Neuron (in vitro differentiated cells): ENCODE measurements around the gene DEXI.

Experiments used
- H2AFZ ChIP-seq: one replicate; pipeline ENCODE4 v1.6.1; 2013; ENCODE audit warnings: low read depth, mild to moderate bottlenecking, inconsistent platforms, low read length, moderate library complexity
- H3K27me3 ChIP-seq: one replicate; pipeline ENCODE4 v1.6.1; 2013; ENCODE audit warnings: low read length; ENCODE audit not compliant: insufficient read depth
- H3K36me3 ChIP-seq: one replicate; pipeline ENCODE4 v1.6.1; 2013; ENCODE audit warnings: low read length; ENCODE audit not compliant: insufficient read depth
- H3K4me1 ChIP-seq: one replicate; pipeline ENCODE4 v1.6.1; 2013; ENCODE audit warnings: low read length; ENCODE audit not compliant: insufficient read depth
- H3K4me3 ChIP-seq: 2 replicates; pipeline ENCODE4 v1.5.1; 2013; ENCODE audit warnings: mild to moderate bottlenecking, low read length, moderate library complexity
- H3K9me3 ChIP-seq: one replicate; pipeline ENCODE4 v1.6.1; 2013; ENCODE audit warnings: low read length

DEXI gene

GRCh38 chr16:10923650-10924214 lies 18.5 kb downstream of the DEXI start:
- Histone ChIP-seq H3K9me3 (no peaks in the 10 kb centered on the region), H3K36me3 (peaks cover 18% of the 10 kb centered on the region), H3K4me1 (no peaks in the 10 kb centered on the region), H2AFZ (no peak overlapping the region), H3K27me3 (no peaks in the 10 kb centered on the region), H3K4me3 (no peak overlapping the region)

GRCh38 chr16:10923146-10923649 lies 19.1 kb downstream of the DEXI start:
- Histone ChIP-seq H2AFZ (no peak overlapping the region), H3K9me3 (no peaks in the 10 kb centered on the region), H3K4me1 (no peaks in the 10 kb centered on the region), H3K4me3 (no peak overlapping the region), H3K36me3 (peaks cover 15% of the 10 kb centered on the region), H3K27me3 (no peaks in the 10 kb centered on the region)

GRCh38 chr16:10922328-10923145 lies 19.7 kb downstream of the DEXI start:
- H2AFZ ChIP-seq: no peak overlapping the region
- H3K4me1 ChIP-seq: no peaks in the 10 kb centered on the region
- no peaks in the 10 kb centered on the region for H3K27me3 ChIP-seq
- H3K36me3 ChIP-seq: peaks cover 8% of the 10 kb centered on the region
- H3K4me3 ChIP-seq: no peak overlapping the region
- no peaks in the 10 kb centered on the region for H3K9me3 ChIP-seq

GRCh38 chr16:10921536-10922327 lies 20.5 kb downstream of the DEXI start:
- no peak overlapping the region for H2AFZ ChIP-seq
- H3K36me3 ChIP-seq: peaks cover 4% of the 10 kb centered on the region
- H3K4me3 ChIP-seq: no peak overlapping the region
- no peaks in the 10 kb centered on the region for H3K4me1 ChIP-seq
- H3K27me3 ChIP-seq: no peaks in the 10 kb centered on the region
- H3K9me3 ChIP-seq: no peaks in the 10 kb centered on the region

GRCh38 chr16:10920726-10921427 lies 21.4 kb downstream of the DEXI start:
- no peaks in the 10 kb centered on the region for H3K27me3 ChIP-seq
- H3K4me3 ChIP-seq: no peak overlapping the region
- H3K36me3 ChIP-seq: no peaks in the 10 kb centered on the region

GRCh38 chr16:10919003-10919351 lies 23.3 kb downstream of the DEXI start:
- Histone ChIP-seq H2AFZ (no peak overlapping the region), H3K36me3 (no peaks in the 10 kb centered on the region), H3K4me1 (no peaks in the 10 kb centered on the region), H3K4me3 (no peak overlapping the region), H3K27me3 (no peaks in the 10 kb centered on the region), H3K9me3 (no peaks in the 10 kb centered on the region)

More at GRCh38 chr16:10920726-10921427, 21.4 kb downstream of the DEXI start:
- Histone ChIP-seq H3K4me1 (no peaks in the 10 kb centered on the region), H3K9me3 (no peaks in the 10 kb centered on the region), H2AFZ (no peak overlapping the region)

GRCh38 chr16:10918294-10919002 lies 23.8 kb downstream of the DEXI start:
- Histone ChIP-seq H3K27me3 (no peaks in the 10 kb centered on the region), H3K4me1 (no peaks in the 10 kb centered on the region), H3K36me3 (no peaks in the 10 kb centered on the region), H2AFZ (no peak overlapping the region), H3K9me3 (no peaks in the 10 kb centered on the region), H3K4me3 (no peak overlapping the region)

GRCh38 chr16:10916534-10916933 lies 25.7 kb downstream of the DEXI start:
- Histone ChIP-seq H2AFZ (no peak overlapping the region), H3K4me1 (no peaks in the 10 kb centered on the region), H3K4me3 (no peak overlapping the region), H3K27me3 (no peaks in the 10 kb centered on the region), H3K9me3 (no peaks in the 10 kb centered on the region), H3K36me3 (no peaks in the 10 kb centered on the region)

GRCh38 chr16:10911267-10911666 lies 31.0 kb downstream of the DEXI start:
- Histone ChIP-seq H3K36me3 (no peaks in the 10 kb centered on the region), H3K27me3 (peaks cover 5% of the 10 kb centered on the region), H3K4me3 (no peak overlapping the region), H3K9me3 (no peaks in the 10 kb centered on the region), H3K4me1 (no peaks in the 10 kb centered on the region), H2AFZ (no peak overlapping the region)

- Histone ChIP-seq H3K9me3 (no peaks in the 10 kb centered on the region), H2AFZ (no peak overlapping the region), H3K36me3 (no peaks in the 10 kb centered on the region), H3K4me3 (no peak overlapping the region), H3K4me1 (no peaks in the 10 kb centered on the region), H3K27me3 (peaks cover 5% of the 10 kb centered on the region)
Observed at GRCh38 chr16:10907757-10908045, 34.6 kb downstream of the DEXI start.

- peaks cover 5% of the 10 kb centered on the region for H3K27me3 ChIP-seq
- no peak overlapping the region for H2AFZ ChIP-seq
- no peak overlapping the region for H3K4me3 ChIP-seq
- H3K4me1 ChIP-seq: no peaks in the 10 kb centered on the region
- no peaks in the 10 kb centered on the region for H3K9me3 ChIP-seq
- H3K36me3 ChIP-seq: no peaks in the 10 kb centered on the region
Observed at GRCh38 chr16:10906914-10907756, 35.1 kb downstream of the DEXI start.

- H2AFZ ChIP-seq: no peak overlapping the region
- H3K27me3 ChIP-seq: peaks cover 5% of the 10 kb centered on the region
- no peak overlapping the region for H3K4me3 ChIP-seq
- no peaks in the 10 kb centered on the region for H3K9me3 ChIP-seq
- H3K36me3 ChIP-seq: no peaks in the 10 kb centered on the region
- H3K4me1 ChIP-seq: no peaks in the 10 kb centered on the region
Observed at GRCh38 chr16:10906482-10906881, 35.8 kb downstream of the DEXI start.
